Stimulated activated memory B cell treated with anti-CD40 and anti-IgM and Interleukin-4, amounts not matched to agents 10 μg/mL and 1 μg/mL and 100 μg/mL, for 72 hours (primary cell): ENCODE measurements around the gene TLCD1.

ENCODE experiments used
- ATAC-seq: fragments of 150-1000 bp; cut with Tn5 transposase; 2 replicates; pipeline ENCODE4 v1.10.0; 2021
- H3K27ac Mint-ChIP-seq: one replicate; pipeline ENCODE4 v1.8.0; 2022; ENCODE audit warnings: mild to moderate bottlenecking, mixed read lengths
- H3K27me3 Mint-ChIP-seq: one replicate; pipeline ENCODE4 v1.8.0; 2022; ENCODE audit warnings: mixed read lengths
- H3K36me3 Mint-ChIP-seq: one replicate; pipeline ENCODE4 v1.8.0; 2022; ENCODE audit warnings: mixed read lengths
- H3K4me1 Mint-ChIP-seq: one replicate; pipeline ENCODE4 v1.8.0; 2022; ENCODE audit warnings: mixed read lengths
- H3K4me3 Mint-ChIP-seq: one replicate; pipeline ENCODE4 v1.8.0; 2022; ENCODE audit warnings: mild to moderate bottlenecking, moderate library complexity, mixed read lengths
- H3K9me3 Mint-ChIP-seq: one replicate; pipeline ENCODE4 v1.8.0; 2022; ENCODE audit warnings: mixed read lengths

Gene TLCD1

GRCh38 chr17:28716740-28717577 is 9.1 kb downstream of the TLCD1 start:
- Mint-ChIP-seq H3K9me3 (no peaks in the 10 kb centered on the region), H3K4me3 (peak overlapping the region; percentile 55), H3K36me3 (peaks cover 22% of the 10 kb centered on the region), H3K27me3 (peaks cover 17% of the 10 kb centered on the region), H3K4me1 (peaks cover 49% of the 10 kb centered on the region), H3K27ac (peak overlapping the region; percentile 80)
- ATAC-seq = no peak

- Mint-ChIP-seq H3K9me3 (no peaks in the 10 kb centered on the region), H3K27me3 (peaks cover 17% of the 10 kb centered on the region), H3K36me3 (peaks cover 5% of the 10 kb centered on the region), H3K4me3 (no peak overlapping the region), H3K27ac (no peak overlapping the region), H3K4me1 (peaks cover 55% of the 10 kb centered on the region)
- no peak for ATAC-seq
Observed at GRCh38 chr17:28715217-28715616, 10.8 kb downstream of the TLCD1 start.

- Mint-ChIP-seq H3K36me3 (no peaks in the 10 kb centered on the region), H3K27ac (no peak overlapping the region), H3K27me3 (peaks cover 17% of the 10 kb centered on the region), H3K4me1 (peaks cover 51% of the 10 kb centered on the region), H3K4me3 (no peak overlapping the region), H3K9me3 (no peaks in the 10 kb centered on the region)
- ATAC-seq = no peak
Observed at GRCh38 chr17:28714281-28714680, 11.8 kb downstream of the TLCD1 start.

- peaks cover 17% of the 10 kb centered on the region for H3K27me3 Mint-ChIP-seq
- ATAC-seq = no peak
- H3K9me3 Mint-ChIP-seq = no peaks in the 10 kb centered on the region
- peak overlapping the region; percentile 87 for H3K4me3 Mint-ChIP-seq
- H3K27ac Mint-ChIP-seq = peak overlapping the region; percentile 93
- H3K36me3 Mint-ChIP-seq = no peaks in the 10 kb centered on the region
- peaks cover 39% of the 10 kb centered on the region for H3K4me1 Mint-ChIP-seq
Observed at GRCh38 chr17:28712705-28713415, 13.2 kb downstream of the TLCD1 start.

- H3K9me3 Mint-ChIP-seq = no peaks in the 10 kb centered on the region
- peak overlapping the region; percentile 93 for H3K27ac Mint-ChIP-seq
- peaks cover 17% of the 10 kb centered on the region for H3K27me3 Mint-ChIP-seq
- peak; percentile 74 for ATAC-seq
- H3K4me1 Mint-ChIP-seq = peaks cover 37% of the 10 kb centered on the region
- no peaks in the 10 kb centered on the region for H3K36me3 Mint-ChIP-seq
- H3K4me3 Mint-ChIP-seq = peak overlapping the region; percentile 87
Observed at GRCh38 chr17:28712032-28712704, 13.9 kb downstream of the TLCD1 start.

GRCh38 chr17:28711723-28712031 is 14.4 kb downstream of the TLCD1 start, which contains the start of gene PROCA1:
PROCA1 (minus strand) TSS chr17:28711888; CDS start chr17:28711660, 228 bp downstream.
- Mint-ChIP-seq H3K9me3 (no peaks in the 10 kb centered on the region), H3K4me3 (peak within 1 kb of the TSS; percentile 87), H3K27me3 (peaks cover 17% of the 10 kb centered on the region), H3K4me1 (peaks cover 37% of the 10 kb centered on the region), H3K36me3 (no peaks in the 10 kb centered on the region), H3K27ac (peak within 1 kb of the TSS; percentile 93)
- peak; percentile 44 for ATAC-seq

- peak; percentile 93 for ATAC-seq
Observed at GRCh38 chr17:28710861-28711722, 14.9 kb downstream of the TLCD1 start.

GRCh38 chr17:28707339-28707720 is 18.7 kb downstream of the TLCD1 start:
- no peak for ATAC-seq
- Mint-ChIP-seq H3K27ac (peak overlapping the region; percentile 1), H3K36me3 (peaks cover 25% of the 10 kb centered on the region), H3K4me1 (peaks cover 27% of the 10 kb centered on the region), H3K27me3 (no peaks in the 10 kb centered on the region), H3K4me3 (no peak overlapping the region), H3K9me3 (no peaks in the 10 kb centered on the region)

More at GRCh38 chr17:28710861-28711722, 14.9 kb downstream of the TLCD1 start:
- H3K27me3 Mint-ChIP-seq = peaks cover 17% of the 10 kb centered on the region
- no peaks in the 10 kb centered on the region for H3K36me3 Mint-ChIP-seq
- peaks cover 37% of the 10 kb centered on the region for H3K4me1 Mint-ChIP-seq
- peak overlapping the region; percentile 87 for H3K4me3 Mint-ChIP-seq
- H3K9me3 Mint-ChIP-seq = no peaks in the 10 kb centered on the region
- H3K27ac Mint-ChIP-seq = peak overlapping the region; percentile 93

GRCh38 chr17:28706471-28707338 is 19.3 kb downstream of the TLCD1 start:
- ATAC-seq = no peak
- no peaks in the 10 kb centered on the region for H3K9me3 Mint-ChIP-seq
- peak overlapping the region; percentile 1 for H3K27ac Mint-ChIP-seq
- H3K36me3 Mint-ChIP-seq = peaks cover 30% of the 10 kb centered on the region
- H3K4me3 Mint-ChIP-seq = no peak overlapping the region
- peaks cover 21% of the 10 kb centered on the region for H3K4me1 Mint-ChIP-seq
- no peaks in the 10 kb centered on the region for H3K27me3 Mint-ChIP-seq

- no peak for ATAC-seq
- Mint-ChIP-seq H3K4me1 (peaks cover 18% of the 10 kb centered on the region), H3K4me3 (no peak overlapping the region), H3K9me3 (no peaks in the 10 kb centered on the region), H3K36me3 (peaks cover 37% of the 10 kb centered on the region), H3K27me3 (no peaks in the 10 kb centered on the region), H3K27ac (peak overlapping the region; percentile 25)
Observed at GRCh38 chr17:28705728-28706334, 20.2 kb downstream of the TLCD1 start.

- no peak for ATAC-seq
- no peaks in the 10 kb centered on the region for H3K9me3 Mint-ChIP-seq
- peak overlapping the region; percentile 25 for H3K27ac Mint-ChIP-seq
- H3K4me1 Mint-ChIP-seq = peaks cover 11% of the 10 kb centered on the region
- H3K4me3 Mint-ChIP-seq = no peak overlapping the region
- no peaks in the 10 kb centered on the region for H3K27me3 Mint-ChIP-seq
- peaks cover 42% of the 10 kb centered on the region for H3K36me3 Mint-ChIP-seq
Observed at GRCh38 chr17:28705074-28705659, 20.9 kb downstream of the TLCD1 start.

GRCh38 chr17:28704219-28704858 is 21.7 kb downstream of the TLCD1 start:
- Mint-ChIP-seq H3K9me3 (no peaks in the 10 kb centered on the region), H3K27me3 (no peaks in the 10 kb centered on the region), H3K27ac (peak overlapping the region; percentile 12), H3K4me1 (peaks cover 8% of the 10 kb centered on the region), H3K4me3 (no peak overlapping the region), H3K36me3 (peaks cover 51% of the 10 kb centered on the region)
- ATAC-seq = no peak
